ENCODE results near the gene TESMIN.

TESMIN gene

DNA sequence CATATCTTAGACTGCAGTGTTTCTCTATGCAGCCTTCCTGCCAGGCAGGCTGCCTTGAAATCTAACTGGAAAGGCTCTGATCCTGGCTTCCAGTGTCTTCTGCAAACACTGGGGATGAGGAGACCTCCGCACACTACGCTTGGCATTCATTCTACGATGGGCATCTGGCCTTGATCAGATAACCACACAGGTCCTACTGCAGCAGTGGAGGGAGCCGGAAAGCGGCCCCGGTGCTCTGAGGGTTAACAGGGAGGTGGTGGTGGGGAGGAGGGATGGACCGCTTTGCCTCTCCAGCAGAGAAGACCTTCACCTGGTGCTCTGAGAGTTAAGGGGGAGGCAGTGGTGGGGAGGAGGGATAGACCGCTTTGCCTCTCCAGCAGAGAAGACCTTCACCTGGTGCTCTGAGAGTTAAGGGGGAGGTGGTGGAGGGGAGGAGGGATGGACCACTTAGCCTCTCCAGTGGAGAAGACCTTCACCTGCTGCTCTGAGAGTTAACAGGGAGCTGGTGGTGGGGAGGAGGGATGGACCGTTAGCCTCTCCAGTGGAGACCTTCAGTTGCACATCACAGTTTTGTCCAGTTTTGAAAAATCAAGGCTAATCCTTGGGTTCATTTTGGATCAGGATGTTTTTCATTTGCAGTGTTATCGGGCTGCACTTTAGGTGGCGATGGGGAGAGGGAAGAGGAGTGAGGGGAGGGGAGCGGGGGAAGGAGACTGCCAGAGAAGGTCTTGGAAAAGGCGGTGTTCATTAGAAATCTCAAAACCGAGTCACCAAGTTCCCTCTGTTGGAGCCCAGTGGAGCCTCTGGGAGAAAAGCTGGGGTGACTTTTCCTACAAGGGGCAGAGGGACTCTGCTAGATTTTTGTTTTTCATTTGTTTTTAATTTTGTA lies 61.3 kb downstream of the TESMIN start:
- no peak overlapping the region for H3K27ac ChIP-seq
- no peak for TF ChIP-seq ZFX (IDR thresholded peaks at IDR 0.05)
- TF ChIP-seq, protein P1, sequence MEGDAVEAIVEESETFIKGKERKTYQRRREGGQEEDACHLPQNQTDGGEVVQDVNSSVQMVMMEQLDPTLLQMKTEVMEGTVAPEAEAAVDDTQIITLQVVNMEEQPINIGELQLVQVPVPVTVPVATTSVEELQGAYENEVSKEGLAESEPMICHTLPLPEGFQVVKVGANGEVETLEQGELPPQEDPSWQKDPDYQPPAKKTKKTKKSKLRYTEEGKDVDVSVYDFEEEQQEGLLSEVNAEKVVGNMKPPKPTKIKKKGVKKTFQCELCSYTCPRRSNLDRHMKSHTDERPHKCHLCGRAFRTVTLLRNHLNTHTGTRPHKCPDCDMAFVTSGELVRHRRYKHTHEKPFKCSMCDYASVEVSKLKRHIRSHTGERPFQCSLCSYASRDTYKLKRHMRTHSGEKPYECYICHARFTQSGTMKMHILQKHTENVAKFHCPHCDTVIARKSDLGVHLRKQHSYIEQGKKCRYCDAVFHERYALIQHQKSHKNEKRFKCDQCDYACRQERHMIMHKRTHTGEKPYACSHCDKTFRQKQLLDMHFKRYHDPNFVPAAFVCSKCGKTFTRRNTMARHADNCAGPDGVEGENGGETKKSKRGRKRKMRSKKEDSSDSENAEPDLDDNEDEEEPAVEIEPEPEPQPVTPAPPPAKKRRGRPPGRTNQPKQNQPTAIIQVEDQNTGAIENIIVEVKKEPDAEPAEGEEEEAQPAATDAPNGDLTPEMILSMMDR (conservative IDR thresholded peaks at IDR 0.05) = no peak

- no peak overlapping the region for H3K27ac ChIP-seq
- TF ChIP-seq ZFX (IDR thresholded peaks at IDR 0.05) = no peak
- TF ChIP-seq, protein P1 (conservative IDR thresholded peaks at IDR 0.05) = no peak
Measured at GRCh38 chr11:68688881-68689280, 62.4 kb downstream of the TESMIN start.

- TF ChIP-seq, protein P1 (conservative IDR thresholded peaks at IDR 0.05) = no peak
- TF ChIP-seq ZFX (IDR thresholded peaks at IDR 0.05) = no peak
- H3K27ac ChIP-seq = no peak overlapping the region
Measured at GRCh38 chr11:68687986-68688385, 63.3 kb downstream of the TESMIN start.

GRCh38 chr11:68687311-68687710 lies 64.0 kb downstream of the TESMIN start:
- no peak for TF ChIP-seq ZFX (IDR thresholded peaks at IDR 0.05)
- TF ChIP-seq, protein P1 (conservative IDR thresholded peaks at IDR 0.05) = no peak
- H3K27ac ChIP-seq = no peak overlapping the region

DNA sequence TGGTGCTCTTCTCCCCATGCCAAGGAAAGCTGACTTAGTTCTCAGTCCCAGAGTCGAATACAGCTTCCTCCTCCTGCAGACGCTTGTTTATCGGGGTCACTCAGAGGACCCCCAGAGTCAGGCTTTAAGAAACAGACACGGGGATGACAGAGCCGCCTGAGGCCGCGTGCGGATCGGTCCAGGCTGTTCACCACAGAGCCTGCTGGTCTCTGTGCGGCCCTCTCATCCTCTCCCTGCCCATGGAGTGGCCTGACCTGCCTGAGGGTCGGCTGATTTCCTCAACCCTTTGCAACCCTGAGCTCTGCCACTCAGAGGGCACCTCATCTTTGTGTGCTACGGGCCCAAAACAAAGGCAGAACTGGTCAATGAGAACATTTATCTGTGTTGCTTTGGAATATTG lies 64.8 kb downstream of the TESMIN start:
- no peak overlapping the region for H3K27ac ChIP-seq
- TF ChIP-seq, protein P1 (conservative IDR thresholded peaks at IDR 0.05) = no peak
- TF ChIP-seq ZFX (IDR thresholded peaks at IDR 0.05) = no peak

- TF ChIP-seq, protein P1 (conservative IDR thresholded peaks at IDR 0.05) = no peak
- TF ChIP-seq ZFX (IDR thresholded peaks at IDR 0.05) = no peak
- peak overlapping the region; percentile 84 for H3K27ac ChIP-seq
Measured at GRCh38 chr11:68685656-68686380, 65.5 kb downstream of the TESMIN start.
